T-helper 2 cell treated with Interferon-gamma antibody and Interleukin-4, amounts not matched to agents 100 ng/mL and 5 ng/mL, for 36 hours (primary cell): ENCODE data around the gene TTF1. TPM values are rescaled to one million over a fixed set of nuclear protein-coding genes. Genes with fewer than 3 reads are reported as not detected.

Experiments
- total RNA-seq: library from RNA; stranded (reverse); gene quantifications from 2 replicates; pipeline ENCODE4 v1.2.3, GENCODE V29; 2022

Gene TTF1
- total RNA-seq, 1 donor from 2014 or later, result 29.4 TPM

Other genes with a start within 250 kb of the TTF1 start
- 4.5 and 5.2 TPM in 2 replicates for gene NTNG2, start 244.8 kb downstream of the TTF1 start, total RNA-seq
- 63.9 and 64.4 TPM in 2 replicates for gene SETX, start 51.9 kb downstream of the TTF1 start, total RNA-seq
- not detected in 2 replicates for gene CFAP77, start 3.4 kb upstream of the TTF1 start, total RNA-seq
- not detected in 2 replicates for gene BARHL1, start 175.8 kb upstream of the TTF1 start, total RNA-seq